Stimulated activated CD8-positive, alpha-beta memory T cell treated with anti-CD3 and anti-CD28 coated beads, Interleukin-4, amount 100 ng/mL, for 48 hours (primary cell): ENCODE data around the gene KTI12.

Experiments
- DNase-seq: peaks from one replicate; pipeline ENCODE4 v3.0.0-alpha.2; 2020

Gene KTI12

DNA sequence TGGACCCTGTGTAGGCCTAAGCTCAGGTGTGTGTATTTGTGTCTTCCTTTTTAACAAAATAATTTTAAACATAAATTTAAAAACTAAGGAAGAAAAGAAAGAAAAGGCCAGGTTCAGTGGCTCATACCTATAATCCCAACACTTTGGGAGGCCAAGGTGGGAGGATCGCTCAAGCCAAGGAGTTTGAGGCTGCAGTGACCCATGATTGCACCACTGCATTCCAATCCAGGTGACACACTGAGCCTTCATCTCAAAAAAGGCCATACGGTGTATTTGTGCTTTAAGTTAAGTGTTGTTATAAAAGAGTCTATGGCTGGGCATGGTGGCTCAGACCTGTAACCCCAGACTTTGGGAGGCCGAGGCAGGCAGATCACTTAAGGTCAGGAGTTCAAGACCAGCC is 51.4 kb downstream of the KTI12 start:
- no peak for DNase-seq
